HEK293 (cell line): ENCODE data around the gene TNIP1.
A peak's percentile ranks its signal among the peaks of the same experiment; 100 is the strongest.

Experiments
- CTCF ChIA-PET: fragments of 350-600 bp; formaldehyde crosslinking; extraction: SDS; loops from one replicate; lab custom pipeline; 2021; ENCODE audit warnings: antibody characterized with exemption; lab: Yijun Ruan, JAX
- POLR2A ChIA-PET: fragments of 300-600 bp; formaldehyde crosslinking; extraction: SDS; loops from one replicate; lab custom pipeline; 2020; ENCODE audit warnings: antibody characterized with exemption, inconsistent platforms; lab: Yijun Ruan, JAX
- H3K27ac ChIP-seq: fragments of 200-500 bp; sonication (Bioruptor generic); 2 replicates; pipeline ENCODE4 v1.5.1; 2014; ENCODE audit warnings: low read depth, low read length, control low read depth, inconsistent platforms; ENCODE audit errors: extremely low read depth
- H3K36me3 ChIP-seq, 2 experiments: fragments of 200-500 bp in 1 of 2; sonication (Bioruptor generic) in 1 of 2; 1 replicate in 1 of 2; 2 replicates in 1 of 2; pipeline ENCODE4 v1.5.1; 2014 to 2017; ENCODE audit warnings: inconsistent platforms in 2 of 2, low read length in 2 of 2; ENCODE audit not compliant: control insufficient read depth in 2 of 2, insufficient read depth in 1 of 2
- H3K4me1 ChIP-seq: fragments of 200-500 bp; sonication (Bioruptor generic); 2 replicates; pipeline ENCODE4 v1.5.1; 2014; ENCODE audit warnings: mild to moderate bottlenecking, low read length, inconsistent platforms; ENCODE audit not compliant: control insufficient read depth, insufficient read depth
- H3K4me3 ChIP-seq: 2 replicates; pipeline ENCODE4 v1.5.1; 2011; ENCODE audit warnings: low read depth, mild to moderate bottlenecking, control low read depth, low read length, moderate library complexity
- H3K9me3 ChIP-seq: fragments of 200-500 bp; sonication (Bioruptor generic); 2 replicates; pipeline ENCODE4 v1.5.1; 2014; ENCODE audit warnings: low read depth, low read length, inconsistent platforms; ENCODE audit not compliant: control insufficient read depth, insufficient read depth
- FEZF1 ChIP-seq: fragments of 450-650 bp; formaldehyde crosslinking; IDR thresholded peaks from 2 replicates; pipeline ENCODE4 v1.5.1; 2016; ENCODE audit warnings: missing biosample characterization, missing genetic modification characterization
- KLF10 ChIP-seq: fragments of 450-650 bp; IDR thresholded peaks from 2 replicates; pipeline ENCODE4 v1.5.1; 2018; ENCODE audit warnings: missing biosample characterization, mild to moderate bottlenecking, missing genetic modification characterization
- PRDM10 ChIP-seq: fragments of 450-650 bp; formaldehyde crosslinking; IDR thresholded peaks from 2 replicates; pipeline ENCODE4 v1.5.1; 2016; ENCODE audit warnings: missing biosample characterization, missing genetic modification characterization
- ZFP3 ChIP-seq: fragments of 450-650 bp; formaldehyde crosslinking; IDR thresholded peaks from 2 replicates; pipeline ENCODE4 v1.5.1; 2016; ENCODE audit warnings: low read depth, missing biosample characterization, missing genetic modification characterization
- ZNF146 ChIP-seq: fragments of 450-650 bp; formaldehyde crosslinking; IDR thresholded peaks from 2 replicates; pipeline ENCODE4 v1.5.1; 2016; ENCODE audit warnings: missing biosample characterization, missing genetic modification characterization
- ZNF148 ChIP-seq: fragments of 450-650 bp; formaldehyde crosslinking; IDR thresholded peaks from 2 replicates; pipeline ENCODE4 v1.5.0; 2017; ENCODE audit warnings: missing biosample characterization, missing genetic modification characterization, borderline replicate concordance
- ZNF184 ChIP-seq: fragments of 450-650 bp; IDR thresholded peaks from 2 replicates; pipeline ENCODE4 v1.5.1; 2018; ENCODE audit warnings: missing biosample characterization, mild to moderate bottlenecking, missing genetic modification characterization
- ZNF37A ChIP-seq: fragments of 450-650 bp; IDR thresholded peaks from 2 replicates; pipeline ENCODE4 v1.5.1; 2018; ENCODE audit warnings: missing biosample characterization, missing genetic modification characterization
- ZNF48 ChIP-seq: fragments of 450-650 bp; formaldehyde crosslinking; IDR thresholded peaks from 2 replicates; pipeline ENCODE4 v1.5.1; 2016; ENCODE audit warnings: missing biosample characterization, missing genetic modification characterization
- ZNF580 ChIP-seq: fragments of 450-650 bp; formaldehyde crosslinking; IDR thresholded peaks from 2 replicates; pipeline ENCODE4 v1.5.1; 2016; ENCODE audit warnings: missing biosample characterization, missing genetic modification characterization
- ZNF792 ChIP-seq: fragments of 450-650 bp; formaldehyde crosslinking; IDR thresholded peaks from 2 replicates; pipeline ENCODE4 v1.5.1; 2016; ENCODE audit warnings: missing biosample characterization, missing genetic modification characterization
- TF ChIP-seq, protein P1 (sequence below): fragments of 450-650 bp; formaldehyde crosslinking; IDR thresholded peaks from 2 replicates; pipeline ENCODE4 v1.5.1; 2016; ENCODE audit warnings: missing biosample characterization, missing genetic modification characterization
- TF ChIP-seq, protein P2 (sequence below): fragments of 450-650 bp; formaldehyde crosslinking; IDR thresholded peaks from 2 replicates; pipeline ENCODE4 v1.5.1; 2016; ENCODE audit warnings: missing biosample characterization, missing genetic modification characterization

The TNIP1 gene

DNA sequence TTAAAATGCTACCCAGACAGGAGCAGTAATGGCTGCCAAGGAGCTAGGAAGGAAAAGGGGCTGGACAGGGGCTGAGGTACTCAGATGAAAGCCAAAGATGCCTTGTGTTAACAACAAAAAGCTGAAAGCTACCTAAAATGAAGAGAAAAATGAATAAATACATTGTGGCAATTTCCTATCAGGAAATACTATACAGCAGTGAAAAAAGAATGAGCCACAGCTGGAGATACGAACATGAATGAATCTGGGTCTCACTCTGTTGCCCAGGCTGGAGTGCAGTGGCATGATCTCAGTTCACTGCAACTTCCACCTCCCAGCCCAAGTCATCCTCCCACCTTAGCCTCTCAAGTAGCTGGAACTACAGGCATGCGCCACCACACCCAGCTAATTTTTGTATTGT lies 6.3 kb downstream of the TNIP1 start:
- CTCF ChIA-PET, result interaction anchor here (0.6 to 1.6 kb wide), 4 partner anchors 8 to 60 kb away, joined by 3 to 7 read pairs (median 3); no protein-coding TSS in a partner anchor
- no peaks in the 10 kb centered on the region for H3K4me1 ChIP-seq
- TF ChIP-seq FEZF1 (tag by site-specific recombination) (no peak), ZNF792 (no peak), ZNF148 (tag by site-specific recombination) (no peak), ZNF184 (tag by site-specific recombination) (no peak), ZNF37A (tag by site-specific recombination) (no peak), ZNF580 (tag by site-specific recombination) (peak; percentile 55; the same call in 1 of the 2 replicates), PRDM10 (tag by site-specific recombination) (no peak), ZNF48 (tag by site-specific recombination) (no peak), KLF10 (tag by site-specific recombination) (no peak), ZFP3 (no peak), ZNF146 (peak; percentile 95)
- TF ChIP-seq, protein P1, sequence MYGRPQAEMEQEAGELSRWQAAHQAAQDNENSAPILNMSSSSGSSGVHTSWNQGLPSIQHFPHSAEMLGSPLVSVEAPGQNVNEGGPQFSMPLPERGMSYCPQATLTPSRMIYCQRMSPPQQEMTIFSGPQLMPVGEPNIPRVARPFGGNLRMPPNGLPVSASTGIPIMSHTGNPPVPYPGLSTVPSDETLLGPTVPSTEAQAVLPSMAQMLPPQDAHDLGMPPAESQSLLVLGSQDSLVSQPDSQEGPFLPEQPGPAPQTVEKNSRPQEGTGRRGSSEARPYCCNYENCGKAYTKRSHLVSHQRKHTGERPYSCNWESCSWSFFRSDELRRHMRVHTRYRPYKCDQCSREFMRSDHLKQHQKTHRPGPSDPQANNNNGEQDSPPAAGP, result no peak
- H3K27ac ChIP-seq, result no peak overlapping the region
- no peak overlapping the region for H3K4me3 ChIP-seq
- peaks cover 0 to 23% of the 10 kb centered on the region in 2 experiments; a peak in 1 of 3 replicates for H3K36me3 ChIP-seq
- no peaks in the 10 kb centered on the region for H3K9me3 ChIP-seq
- POLR2A ChIA-PET, result interaction anchor here (1.0 kb wide), 1 partner anchor 83 kb away, joined by 3 read pairs; the partner anchor contains the start of gene ANXA6

GRCh38 chr5:151073280-151073679 lies 7.6 kb downstream of the TNIP1 start:
- ChIA-PET CTCF (no interaction called here), POLR2A (no interaction called here)
- H3K4me1 ChIP-seq, result no peaks in the 10 kb centered on the region
- TF ChIP-seq, protein P2, sequence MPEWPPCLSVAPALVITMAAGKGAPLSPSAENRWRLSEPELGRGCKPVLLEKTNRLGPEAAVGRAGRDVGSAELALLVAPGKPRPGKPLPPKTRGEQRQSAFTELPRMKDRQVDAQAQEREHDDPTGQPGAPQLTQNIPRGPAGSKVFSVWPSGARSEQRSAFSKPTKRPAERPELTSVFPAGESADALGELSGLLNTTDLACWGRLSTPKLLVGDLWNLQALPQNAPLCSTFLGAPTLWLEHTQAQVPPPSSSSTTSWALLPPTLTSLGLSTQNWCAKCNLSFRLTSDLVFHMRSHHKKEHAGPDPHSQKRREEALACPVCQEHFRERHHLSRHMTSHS, result no peak
- peak; percentile 98 for TF ChIP-seq ZNF146
- TF ChIP-seq ZNF580 (tag by site-specific recombination), result peak; percentile 90
- no peak overlapping the region for H3K4me3 ChIP-seq
- H3K9me3 ChIP-seq, result no peaks in the 10 kb centered on the region
- H3K27ac ChIP-seq, result no peak overlapping the region
- H3K36me3 ChIP-seq, result peaks cover 0 to 17% of the 10 kb centered on the region in 2 experiments; a peak in 1 of 3 replicates
